Measurements from ENCODE around the gene EFCC1. TPM values are rescaled to one million over a fixed set of nuclear protein-coding genes. Genes with fewer than 3 reads are reported as not detected.

Gene EFCC1
- polyA plus RNA-seq, 1 experiment, result 0.27 TPM

DNA sequence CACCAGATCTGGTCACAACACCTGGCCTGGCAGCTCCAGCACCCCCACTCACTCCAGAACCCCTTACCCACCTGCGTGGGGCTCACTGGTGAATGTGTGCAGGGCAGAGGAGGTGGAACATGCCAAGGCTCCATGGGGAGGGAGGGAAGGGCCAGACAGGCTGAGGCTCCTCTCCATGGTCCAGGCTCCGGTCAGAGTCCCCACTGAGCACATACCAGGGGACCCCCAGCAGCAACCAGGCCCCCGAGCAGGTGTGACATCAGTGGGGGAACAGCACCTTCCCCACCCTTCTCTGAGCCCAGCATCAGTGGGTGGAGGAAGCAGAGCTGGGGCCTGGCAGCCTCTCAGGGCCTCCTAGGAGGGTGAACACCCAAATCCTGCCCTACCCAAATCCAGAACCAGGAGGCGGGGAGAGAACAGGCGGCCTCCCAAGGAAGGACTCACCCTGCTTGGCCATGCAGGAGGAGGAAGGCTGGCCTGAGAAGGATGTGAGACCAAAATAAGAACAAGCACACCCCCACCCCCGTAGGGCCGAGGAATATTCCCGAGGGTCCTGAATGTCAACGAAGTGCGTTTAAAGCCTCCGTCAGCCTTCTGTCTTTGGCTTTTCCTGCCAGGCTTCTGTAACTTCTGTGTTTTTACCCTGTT lies 58.3 kb downstream of the EFCC1 start:
- TF ChIP-seq, protein P1, sequence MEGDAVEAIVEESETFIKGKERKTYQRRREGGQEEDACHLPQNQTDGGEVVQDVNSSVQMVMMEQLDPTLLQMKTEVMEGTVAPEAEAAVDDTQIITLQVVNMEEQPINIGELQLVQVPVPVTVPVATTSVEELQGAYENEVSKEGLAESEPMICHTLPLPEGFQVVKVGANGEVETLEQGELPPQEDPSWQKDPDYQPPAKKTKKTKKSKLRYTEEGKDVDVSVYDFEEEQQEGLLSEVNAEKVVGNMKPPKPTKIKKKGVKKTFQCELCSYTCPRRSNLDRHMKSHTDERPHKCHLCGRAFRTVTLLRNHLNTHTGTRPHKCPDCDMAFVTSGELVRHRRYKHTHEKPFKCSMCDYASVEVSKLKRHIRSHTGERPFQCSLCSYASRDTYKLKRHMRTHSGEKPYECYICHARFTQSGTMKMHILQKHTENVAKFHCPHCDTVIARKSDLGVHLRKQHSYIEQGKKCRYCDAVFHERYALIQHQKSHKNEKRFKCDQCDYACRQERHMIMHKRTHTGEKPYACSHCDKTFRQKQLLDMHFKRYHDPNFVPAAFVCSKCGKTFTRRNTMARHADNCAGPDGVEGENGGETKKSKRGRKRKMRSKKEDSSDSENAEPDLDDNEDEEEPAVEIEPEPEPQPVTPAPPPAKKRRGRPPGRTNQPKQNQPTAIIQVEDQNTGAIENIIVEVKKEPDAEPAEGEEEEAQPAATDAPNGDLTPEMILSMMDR (IDR thresholded peaks at IDR 0.05; ENCODE audit: low read depth, low read length), result no peak
- ChIA-PET POLR2A (no interaction called here), CTCF (interaction anchor here (0.8 kb wide), 1 partner anchor 89 kb away, joined by 3 read pairs; no protein-coding TSS in a partner anchor)
- H3K27ac ChIP-seq (ENCODE audit: low read depth, low read length), result no peak overlapping the region
- no peak for DNase-seq (ENCODE audit: low read depth, low spot score)
- no peak overlapping the region for H3K4me3 ChIP-seq (ENCODE audit: low read depth, low read length)
- no peaks in the 10 kb centered on the region for H3K9me3 ChIP-seq (ENCODE audit: control insufficient read depth, insufficient read depth, low read length)
- peaks cover 32% of the 10 kb centered on the region for H3K27me3 ChIP-seq (ENCODE audit: control insufficient read depth, insufficient read depth, low read length)

DNA sequence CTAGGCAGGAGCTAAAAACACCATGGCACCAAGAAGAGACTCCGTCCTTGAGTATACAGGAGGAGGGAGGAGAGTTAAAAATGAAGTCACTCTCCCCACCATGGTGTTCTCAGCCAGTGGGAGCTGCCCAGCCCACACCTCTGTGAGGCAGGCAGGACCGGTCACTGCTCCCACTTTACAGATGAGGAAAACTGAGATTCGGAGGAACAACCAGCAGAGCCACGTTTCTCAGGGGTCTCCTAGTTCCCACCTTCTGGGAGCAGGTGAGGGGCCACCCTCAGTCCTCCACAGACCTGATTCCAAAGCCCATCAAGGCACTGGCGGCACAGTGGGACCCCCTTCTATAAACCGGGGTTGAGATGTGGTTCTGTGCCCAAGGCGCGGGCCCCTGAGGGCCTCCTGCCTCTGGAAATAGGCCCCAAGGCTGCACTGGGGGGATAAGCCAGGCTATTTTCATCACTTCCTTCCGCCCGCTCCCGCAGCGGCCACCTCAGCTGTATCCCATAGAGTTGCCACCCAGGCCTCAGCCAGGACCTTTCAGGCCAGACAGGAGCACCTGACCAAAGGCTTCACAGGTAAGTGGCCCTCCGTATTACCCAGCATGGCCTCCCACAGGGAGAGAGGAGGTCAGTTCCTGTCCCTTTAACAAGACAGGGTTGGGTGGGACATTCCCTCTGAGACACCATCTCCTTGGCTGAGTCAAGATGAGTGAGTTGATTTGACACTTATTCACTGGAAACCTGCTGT lies 59.3 kb downstream of the EFCC1 start, which contains the start of gene GP9:
Gene GP9, plus strand, starts transcription at position 504 of the 747 bp plus-strand sequence. CDS start 961 bp downstream, outside the sequence.
- ChIA-PET POLR2A (no interaction called here), CTCF (interaction anchor here (0.8 kb wide), 1 partner anchor 90 kb away, joined by 3 read pairs; no protein-coding TSS in a partner anchor)
- no peak within 1 kb of the TSS for H3K4me3 ChIP-seq (ENCODE audit: low read depth, low read length)
- H3K27ac ChIP-seq (ENCODE audit: low read depth, low read length), result no peak within 1 kb of the TSS
- DNase-seq (ENCODE audit: low read depth, low spot score), result no peak
- H3K9me3 ChIP-seq (ENCODE audit: control insufficient read depth, insufficient read depth, low read length), result no peaks in the 10 kb centered on the region
- TF ChIP-seq, protein P1 (IDR thresholded peaks at IDR 0.05; ENCODE audit: low read depth, low read length), result no peak
- H3K27me3 ChIP-seq (ENCODE audit: control insufficient read depth, insufficient read depth, low read length), result peaks cover 33% of the 10 kb centered on the region

DNA sequence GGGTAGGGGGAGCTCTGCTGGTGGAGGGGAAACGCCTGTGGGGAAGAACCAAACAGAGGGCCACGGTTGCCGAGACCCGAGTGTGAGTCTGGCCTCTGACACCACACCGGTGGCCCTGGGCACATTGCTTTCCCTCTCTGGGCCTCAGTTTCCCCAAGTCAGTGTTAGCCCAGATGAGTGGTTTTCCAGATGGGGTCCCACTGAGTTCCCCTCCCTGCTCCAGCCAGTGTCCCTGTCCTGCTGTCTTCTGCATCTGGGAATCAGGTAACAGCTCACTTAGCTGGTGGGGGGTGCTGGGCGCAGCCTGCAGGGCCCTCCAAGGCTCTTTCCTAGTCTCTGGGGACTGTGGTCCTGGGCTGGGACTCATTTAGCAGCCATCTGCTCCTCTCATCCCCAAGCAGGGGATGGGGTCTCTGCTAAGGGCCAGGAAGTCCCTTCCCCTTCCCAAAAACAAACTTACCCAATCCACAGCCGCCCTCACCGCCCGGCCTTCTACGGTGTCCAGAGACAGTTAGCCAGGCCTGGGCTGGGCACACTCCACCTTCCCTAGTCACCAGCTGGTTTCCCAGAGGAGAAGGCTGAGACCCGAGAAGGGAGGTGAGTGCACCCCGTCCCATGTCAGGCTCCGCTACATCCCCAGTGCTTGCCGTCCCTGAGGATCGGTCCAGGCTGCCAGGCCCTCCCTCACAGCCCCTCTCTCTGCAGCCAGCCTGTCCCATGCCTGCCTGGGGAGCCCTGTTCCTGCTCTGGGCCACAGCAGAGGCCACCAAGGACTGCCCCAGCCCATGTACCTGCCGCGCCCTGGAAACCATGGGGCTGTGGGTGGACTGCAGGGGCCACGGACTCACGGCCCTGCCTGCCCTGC lies 60.2 kb downstream of the EFCC1 start:
- TF ChIP-seq, protein P1 (IDR thresholded peaks at IDR 0.05; ENCODE audit: low read depth, low read length), result no peak
- POLR2A ChIA-PET, result no interaction called here
- CTCF ChIA-PET, result no interaction called here
- Histone ChIP-seq H3K27me3 (ENCODE audit: control insufficient read depth, insufficient read depth, low read length) (peaks cover 34% of the 10 kb centered on the region), H3K9me3 (ENCODE audit: control insufficient read depth, insufficient read depth, low read length) (no peaks in the 10 kb centered on the region), H3K4me3 (ENCODE audit: low read depth, low read length) (no peak overlapping the region), H3K27ac (ENCODE audit: low read depth, low read length) (no peak overlapping the region)
- DNase-seq (ENCODE audit: low read depth, low spot score), result no peak

DNA sequence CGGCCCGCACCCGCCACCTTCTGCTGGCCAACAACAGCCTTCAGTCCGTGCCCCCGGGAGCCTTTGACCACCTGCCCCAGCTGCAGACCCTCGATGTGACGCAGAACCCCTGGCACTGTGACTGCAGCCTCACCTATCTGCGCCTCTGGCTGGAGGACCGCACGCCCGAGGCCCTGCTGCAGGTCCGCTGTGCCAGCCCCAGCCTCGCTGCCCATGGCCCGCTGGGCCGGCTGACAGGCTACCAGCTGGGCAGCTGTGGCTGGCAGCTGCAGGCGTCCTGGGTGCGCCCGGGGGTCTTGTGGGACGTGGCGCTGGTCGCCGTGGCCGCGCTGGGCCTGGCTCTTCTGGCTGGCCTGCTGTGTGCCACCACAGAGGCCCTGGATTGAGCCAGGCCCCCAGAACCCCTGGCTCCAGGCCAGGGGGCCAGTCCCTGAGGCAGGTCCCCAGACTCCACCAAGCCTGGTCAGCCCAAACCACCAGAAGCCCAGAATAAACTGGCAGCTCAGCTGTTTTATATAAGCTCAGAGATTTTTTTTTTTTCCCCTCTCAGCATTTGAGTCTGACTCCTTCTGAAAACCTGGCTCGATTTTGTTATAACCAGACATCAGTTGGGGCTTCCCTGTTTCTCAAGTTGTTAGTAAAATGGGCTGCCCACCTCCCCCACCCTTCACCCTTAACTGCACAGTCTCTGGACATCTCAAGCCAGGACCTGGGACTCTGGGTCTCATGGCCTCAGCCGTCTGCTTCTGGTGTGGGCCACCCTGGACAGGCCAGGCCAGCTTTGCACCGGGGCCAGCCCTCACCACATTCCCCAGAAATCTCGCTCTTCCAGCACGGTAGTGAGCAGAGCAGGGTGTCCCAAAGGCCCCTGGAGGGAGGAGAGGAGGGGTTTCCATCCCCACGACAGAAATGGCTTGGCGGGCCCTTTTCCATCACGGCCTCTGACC lies 61.1 kb downstream of the EFCC1 start:
- Histone ChIP-seq H3K27me3 (ENCODE audit: control insufficient read depth, insufficient read depth, low read length) (peaks cover 26% of the 10 kb centered on the region), H3K4me3 (ENCODE audit: low read depth, low read length) (no peak overlapping the region), H3K9me3 (ENCODE audit: control insufficient read depth, insufficient read depth, low read length) (no peaks in the 10 kb centered on the region), H3K27ac (ENCODE audit: low read depth, low read length) (no peak overlapping the region)
- TF ChIP-seq, protein P1 (IDR thresholded peaks at IDR 0.05; ENCODE audit: low read depth, low read length), result no peak
- CTCF ChIA-PET, result no interaction called here
- POLR2A ChIA-PET, result interaction anchor here (1.0 kb wide), 1 partner anchor 9 kb away, joined by 4 read pairs; no protein-coding TSS in a partner anchor
- DNase-seq (ENCODE audit: low read depth, low spot score), result no peak

Data from AG04450 (cell line).